ENCODE data around the gene PCED1A. TPM values are rescaled to one million over a fixed set of nuclear protein-coding genes. Genes with fewer than 3 reads are reported as not detected.

PCED1A gene
- total and polyA plus RNA-seq, 2 of the 13 experiments (the other 11 are each of a cell fraction or from before 2014, with no cell fraction given), result 40.1 to 84.2 TPM

GRCh38 chr20:2851086-2851485 lies 10.6 kb upstream of the PCED1A start:
- Histone ChIP-seq H3K9me3 (ENCODE audit: low read length) (no peaks in the 10 kb centered on the region), H3K9ac (ENCODE audit: insufficient read depth, low read depth, low read length) (no peak overlapping the region), H3K79me2 (ENCODE audit: insufficient read depth, low read length) (no peaks in the 10 kb centered on the region), H3K4me2 (ENCODE audit: low read depth, low read length) (no peak overlapping the region), H3K4me1 (ENCODE audit: insufficient read depth, low read length) (no peaks in the 10 kb centered on the region), H3K27ac (ENCODE audit: extremely low read length, insufficient read depth, low read length) (no peak overlapping the region), H2AFZ (ENCODE audit: low read length) (no peak overlapping the region), H4K20me1 (ENCODE audit: insufficient read depth, low read length) (no peaks in the 10 kb centered on the region), H3K36me3 (replicated peaks in 1 of 2; ENCODE audit: control insufficient read depth in 1 of 2, insufficient read depth in 2 of 2, low read length in 2 of 2) (no peaks in the 10 kb centered on the region), H3K27me3 (ENCODE audit: control insufficient read depth in 1 of 2, insufficient read depth in 2 of 2, low read length in 2 of 2) (no peaks in the 10 kb centered on the region), H3K4me3 (replicated peaks in 1 of 3; ENCODE audit: insufficient read depth in 1 of 3, low read depth in 2 of 3, low read length in 3 of 3) (no peak overlapping the region)
- in situ Hi-C loops (cut with HindIII; ENCODE audit: extremely low pct_ligation_motif_present, low pct_unique_long_range_greater_than_20kb), result no loop called here
- POLR2A ChIA-PET, result interaction anchor here (1.8 kb wide), 1 partner anchor 198 kb away, joined by 5 read pairs; the partner anchor contains the start of gene NOP56
- TF ChIP-seq, protein P1, sequence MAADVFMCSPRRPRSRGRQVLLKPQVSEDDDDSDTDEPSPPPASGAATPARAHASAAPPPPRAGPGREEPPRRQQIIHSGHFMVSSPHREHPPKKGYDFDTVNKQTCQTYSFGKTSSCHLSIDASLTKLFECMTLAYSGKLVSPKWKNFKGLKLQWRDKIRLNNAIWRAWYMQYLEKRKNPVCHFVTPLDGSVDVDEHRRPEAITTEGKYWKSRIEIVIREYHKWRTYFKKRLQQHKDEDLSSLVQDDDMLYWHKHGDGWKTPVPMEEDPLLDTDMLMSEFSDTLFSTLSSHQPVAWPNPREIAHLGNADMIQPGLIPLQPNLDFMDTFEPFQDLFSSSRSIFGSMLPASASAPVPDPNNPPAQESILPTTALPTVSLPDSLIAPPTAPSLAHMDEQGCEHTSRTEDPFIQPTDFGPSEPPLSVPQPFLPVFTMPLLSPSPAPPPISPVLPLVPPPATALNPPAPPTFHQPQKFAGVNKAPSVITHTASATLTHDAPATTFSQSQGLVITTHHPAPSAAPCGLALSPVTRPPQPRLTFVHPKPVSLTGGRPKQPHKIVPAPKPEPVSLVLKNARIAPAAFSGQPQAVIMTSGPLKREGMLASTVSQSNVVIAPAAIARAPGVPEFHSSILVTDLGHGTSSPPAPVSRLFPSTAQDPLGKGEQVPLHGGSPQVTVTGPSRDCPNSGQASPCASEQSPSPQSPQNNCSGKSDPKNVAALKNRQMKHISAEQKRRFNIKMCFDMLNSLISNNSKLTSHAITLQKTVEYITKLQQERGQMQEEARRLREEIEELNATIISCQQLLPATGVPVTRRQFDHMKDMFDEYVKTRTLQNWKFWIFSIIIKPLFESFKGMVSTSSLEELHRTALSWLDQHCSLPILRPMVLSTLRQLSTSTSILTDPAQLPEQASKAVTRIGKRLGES (CRISPR knock-in tag; IDR thresholded peaks at IDR 0.05; ENCODE audit: borderline replicate concordance), result no peak
- TF ChIP-seq JUNB (CRISPR knock-in tag; IDR thresholded peaks at IDR 0.05; ENCODE audit: borderline replicate concordance) (no peak), ZNF329 (CRISPR knock-in tag; IDR thresholded peaks at IDR 0.05; ENCODE audit: low read depth) (no peak), MTA1 (CRISPR knock-in tag; IDR thresholded peaks at IDR 0.05; ENCODE audit: borderline replicate concordance) (0 out of 2 replicates have a peak, but pooled peaks have one; percentile 22), ZNF407 (CRISPR knock-in tag; IDR thresholded peaks at IDR 0.05; ENCODE audit: not compliant biosample characterization) (no peak), SRSF4 (IDR thresholded peaks at IDR 0.05; ENCODE audit: low read depth, low read length, poor library complexity, severe bottlenecking) (no peak), ZNF704 (CRISPR knock-in tag; IDR thresholded peaks at IDR 0.05; ENCODE audit: borderline replicate concordance) (0 out of 2 replicates have a peak, but pooled peaks have one; percentile 2), HNF4A (CRISPR knock-in tag; IDR thresholded peaks at IDR 0.05) (no peak)
- 83% methylated on average over 10 of the region's 10 CpGs for WGBS (ENCODE audit: low lambda C conversion rate)
- CTCF ChIA-PET (ENCODE audit: low intra/inter-chr PET ratio, low total read pairs), result interaction anchor here (1.5 to 2.7 kb wide), 2 partner anchors 35 to 95 kb away, joined by 11 to 27 read pairs; partner anchors contain the start of gene TMEM239
- intact Hi-C loops (cut with micrococcal nuclease; ENCODE audit: unreplicated experiment), result no loop called here
- no TSS peak for BruUV-seq (replicated peaks)
- FAIRE-seq (no peak), ATAC-seq (no peak; the same call in 1 of the 3 replicates), DNase-seq (ENCODE audit: low spot score) (no peak)

Data from HepG2 (cell line).